ENCODE results near the gene CCDC171.
"Not testable (repeated sequence)": the region's sequence is repeated elsewhere in the genome, so short reads cannot be mapped to it uniquely, and the experiment has no call there.

CCDC171 gene

GRCh38 chr9:15778861-15779260, 226.0 kb downstream of the CCDC171 start:
- Histone ChIP-seq H3K79me2 (ENCODE audit: insufficient read depth, low read length) (no peaks in the 10 kb centered on the region), H2AFZ (ENCODE audit: low read depth, low read length, severe bottlenecking) (no peak overlapping the region), H3K4me3 (ENCODE audit: insufficient read depth, low read length, poor library complexity, severe bottlenecking) (no peak overlapping the region), H3K27me3 (ENCODE audit: low read length) (no peaks in the 10 kb centered on the region), H3F3A (ENCODE audit: insufficient read depth) (no peaks in the 10 kb centered on the region), H3K36me3 (ENCODE audit: low read length) (no peaks in the 10 kb centered on the region), H3K27ac (ENCODE audit: low read depth, low read length) (no peak overlapping the region), H4K20me1 (ENCODE audit: low read depth, low read length) (no peaks in the 10 kb centered on the region), H3K9me2 (replicated peaks; ENCODE audit: insufficient read depth, low read length) (no peaks in the 10 kb centered on the region), H3K9me3 (ENCODE audit: insufficient read depth, low read length) (no peaks in the 10 kb centered on the region), H3K4me2 (ENCODE audit: low read depth, low read length, poor library complexity, severe bottlenecking) (no peak overlapping the region), H3K9ac (ENCODE audit: low read length) (no peak overlapping the region)
- TF ChIP-seq CTCF (IDR thresholded peaks at IDR 0.05; ENCODE audit: insufficient read depth, low read length, poor library complexity, severe bottlenecking), result no peak

- Histone ChIP-seq H3F3A (ENCODE audit: insufficient read depth) (no peaks in the 10 kb centered on the region), H3K36me3 (ENCODE audit: low read length) (no peaks in the 10 kb centered on the region), H3K4me2 (ENCODE audit: low read depth, low read length, poor library complexity, severe bottlenecking) (no peak overlapping the region), H3K9me3 (ENCODE audit: insufficient read depth, low read length) (no peaks in the 10 kb centered on the region), H3K9me2 (replicated peaks; ENCODE audit: insufficient read depth, low read length) (no peaks in the 10 kb centered on the region), H3K9ac (ENCODE audit: low read length) (no peak overlapping the region), H3K27me3 (ENCODE audit: low read length) (no peaks in the 10 kb centered on the region), H2AFZ (ENCODE audit: low read depth, low read length, severe bottlenecking) (no peak overlapping the region), H4K20me1 (ENCODE audit: low read depth, low read length) (no peaks in the 10 kb centered on the region), H3K27ac (ENCODE audit: low read depth, low read length) (no peak overlapping the region), H3K4me3 (ENCODE audit: insufficient read depth, low read length, poor library complexity, severe bottlenecking) (no peak overlapping the region), H3K79me2 (ENCODE audit: insufficient read depth, low read length) (no peaks in the 10 kb centered on the region)
- TF ChIP-seq CTCF (IDR thresholded peaks at IDR 0.05; ENCODE audit: insufficient read depth, low read length, poor library complexity, severe bottlenecking), result no peak
- TF ChIP-seq EZH2phosphoT487 (conservative IDR thresholded peaks at IDR 0.05; ENCODE audit: low read length), result no peak
Observed at GRCh38 chr9:15782106-15782505, 229.3 kb downstream of the CCDC171 start.

GRCh38 chr9:15785584-15785983, 232.7 kb downstream of the CCDC171 start:
- no peak for TF ChIP-seq EZH2phosphoT487 (conservative IDR thresholded peaks at IDR 0.05; ENCODE audit: low read length)
- TF ChIP-seq CTCF (IDR thresholded peaks at IDR 0.05; ENCODE audit: insufficient read depth, low read length, poor library complexity, severe bottlenecking), result no peak
- Histone ChIP-seq H3K4me2 (ENCODE audit: low read depth, low read length, poor library complexity, severe bottlenecking) (no peak overlapping the region), H3K27ac (ENCODE audit: low read depth, low read length) (no peak overlapping the region)

GRCh38 chr9:15786616-15787015, 233.8 kb downstream of the CCDC171 start:
- Histone ChIP-seq H3K27me3 (ENCODE audit: low read length) (no peaks in the 10 kb centered on the region), H3K4me2 (ENCODE audit: low read depth, low read length, poor library complexity, severe bottlenecking) (no peak overlapping the region), H2AFZ (ENCODE audit: low read depth, low read length, severe bottlenecking) (no peak overlapping the region), H3F3A (ENCODE audit: insufficient read depth) (no peaks in the 10 kb centered on the region), H3K9ac (ENCODE audit: low read length) (no peak overlapping the region), H3K9me2 (replicated peaks; ENCODE audit: insufficient read depth, low read length) (no peaks in the 10 kb centered on the region), H3K79me2 (ENCODE audit: insufficient read depth, low read length) (no peaks in the 10 kb centered on the region), H3K27ac (ENCODE audit: low read depth, low read length) (no peak overlapping the region), H3K9me3 (ENCODE audit: insufficient read depth, low read length) (no peaks in the 10 kb centered on the region), H4K20me1 (ENCODE audit: low read depth, low read length) (no peaks in the 10 kb centered on the region), H3K36me3 (ENCODE audit: low read length) (no peaks in the 10 kb centered on the region), H3K4me3 (ENCODE audit: insufficient read depth, low read length, poor library complexity, severe bottlenecking) (no peak overlapping the region)
- TF ChIP-seq CTCF (IDR thresholded peaks at IDR 0.05; ENCODE audit: insufficient read depth, low read length, poor library complexity, severe bottlenecking), result no peak
- no peak for TF ChIP-seq EZH2phosphoT487 (conservative IDR thresholded peaks at IDR 0.05; ENCODE audit: low read length)

More at GRCh38 chr9:15785584-15785983, 232.7 kb downstream of the CCDC171 start:
- H3K36me3 ChIP-seq (ENCODE audit: low read length), result no peaks in the 10 kb centered on the region
- no peaks in the 10 kb centered on the region for H3K27me3 ChIP-seq (ENCODE audit: low read length)
- H4K20me1 ChIP-seq (ENCODE audit: low read depth, low read length), result no peaks in the 10 kb centered on the region
- H3K4me3 ChIP-seq (ENCODE audit: insufficient read depth, low read length, poor library complexity, severe bottlenecking), result no peak overlapping the region
- no peak overlapping the region for H2AFZ ChIP-seq (ENCODE audit: low read depth, low read length, severe bottlenecking)
- H3K9ac ChIP-seq (ENCODE audit: low read length), result no peak overlapping the region
- H3F3A ChIP-seq (ENCODE audit: insufficient read depth), result no peaks in the 10 kb centered on the region
- no peaks in the 10 kb centered on the region for H3K79me2 ChIP-seq (ENCODE audit: insufficient read depth, low read length)
- no peaks in the 10 kb centered on the region for H3K9me2 ChIP-seq (replicated peaks; ENCODE audit: insufficient read depth, low read length)
- H3K9me3 ChIP-seq (ENCODE audit: insufficient read depth, low read length), result no peaks in the 10 kb centered on the region

GRCh38 chr9:15810219-15810899, 257.5 kb downstream of the CCDC171 start:
- H3K9me2 ChIP-seq (replicated peaks; ENCODE audit: insufficient read depth, low read length); H3K4me2 ChIP-seq (ENCODE audit: low read depth, low read length, poor library complexity, severe bottlenecking); H3F3A ChIP-seq (ENCODE audit: insufficient read depth); H3K4me3 ChIP-seq (ENCODE audit: insufficient read depth, low read length, poor library complexity, severe bottlenecking); H2AFZ ChIP-seq (ENCODE audit: low read depth, low read length, severe bottlenecking); H3K9ac ChIP-seq (ENCODE audit: low read length); H3K79me2 ChIP-seq (ENCODE audit: insufficient read depth, low read length); H3K27ac ChIP-seq (ENCODE audit: low read depth, low read length); H4K20me1 ChIP-seq (ENCODE audit: low read depth, low read length); H3K9me3 ChIP-seq (ENCODE audit: insufficient read depth, low read length); H3K27me3 ChIP-seq (ENCODE audit: low read length); H3K36me3 ChIP-seq (ENCODE audit: low read length): not testable (repeated sequence)

All from SU-DHL-6 (cell line).